NCI-H2227 (cell line): ENCODE results near the gene PARVA.
A peak's percentile ranks its signal among the peaks of the same experiment; 100 is the strongest.

Source experiments
- DNase-seq: peaks from one replicate; lab custom pipeline; 2025; ENCODE audit not compliant: unreplicated experiment; lab: John Stamatoyannopoulos, UW

The PARVA gene

DNA sequence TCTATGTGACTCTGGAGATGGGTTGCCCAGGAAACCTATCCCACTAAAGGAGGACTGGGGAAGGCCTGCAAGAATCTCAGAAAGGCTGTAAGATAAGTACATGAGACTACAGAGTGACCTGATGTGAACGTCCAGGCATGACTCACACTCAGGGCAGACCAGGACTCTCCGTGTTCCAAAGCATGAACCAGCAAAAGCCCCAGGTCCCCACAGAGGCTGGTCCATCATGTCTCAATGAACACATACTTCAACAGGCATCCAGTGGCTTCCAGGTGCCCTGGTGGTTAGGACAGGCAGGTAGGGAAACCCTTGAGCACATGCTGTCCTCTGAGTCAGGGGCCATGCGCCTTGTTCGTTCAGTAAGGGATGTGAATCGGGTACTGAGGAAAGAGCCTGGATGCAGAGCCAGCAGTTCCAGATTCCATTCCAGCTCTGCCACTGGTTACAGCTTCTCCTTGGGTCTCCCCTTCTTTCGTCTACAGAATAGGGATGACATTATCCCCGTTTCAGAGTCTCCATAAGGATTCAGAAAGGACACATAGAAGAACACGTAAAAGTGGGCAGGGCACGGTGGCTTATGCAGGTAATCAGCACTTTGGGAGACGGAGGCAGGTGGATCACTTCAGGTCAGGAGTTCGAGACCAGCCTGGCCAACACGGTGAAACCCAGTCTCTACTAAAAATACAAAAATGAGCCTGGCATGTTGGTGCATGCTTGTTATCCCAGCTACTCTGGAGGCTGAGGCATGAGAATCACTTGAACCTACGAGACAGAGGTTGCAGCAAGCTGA is 167.8 kb downstream of the PARVA start:
- DNase-seq, result no peak

GRCh38 chr11:12546122-12546521 is 168.8 kb downstream of the PARVA start:
- DNase-seq, result no peak

DNA sequence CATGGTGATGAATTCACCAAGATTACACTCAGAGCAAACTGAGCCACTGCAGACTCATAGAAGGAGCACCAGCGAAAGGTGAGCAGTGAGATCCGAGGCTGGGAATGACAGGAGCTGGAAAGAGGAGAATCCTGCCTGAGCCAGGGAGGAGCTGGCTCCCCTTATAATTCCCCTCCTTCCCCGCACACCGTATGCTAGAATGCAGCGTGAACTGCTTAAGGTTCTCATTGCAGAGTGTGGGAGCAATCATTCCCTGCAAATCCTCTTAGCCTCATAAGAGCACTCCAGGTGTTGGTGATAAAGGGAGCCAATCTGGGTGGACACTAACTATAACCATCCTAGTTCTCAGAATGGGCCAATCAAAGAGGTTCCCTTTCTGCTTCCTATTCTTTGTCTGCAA is 169.3 kb downstream of the PARVA start:
- no peak for DNase-seq

DNA sequence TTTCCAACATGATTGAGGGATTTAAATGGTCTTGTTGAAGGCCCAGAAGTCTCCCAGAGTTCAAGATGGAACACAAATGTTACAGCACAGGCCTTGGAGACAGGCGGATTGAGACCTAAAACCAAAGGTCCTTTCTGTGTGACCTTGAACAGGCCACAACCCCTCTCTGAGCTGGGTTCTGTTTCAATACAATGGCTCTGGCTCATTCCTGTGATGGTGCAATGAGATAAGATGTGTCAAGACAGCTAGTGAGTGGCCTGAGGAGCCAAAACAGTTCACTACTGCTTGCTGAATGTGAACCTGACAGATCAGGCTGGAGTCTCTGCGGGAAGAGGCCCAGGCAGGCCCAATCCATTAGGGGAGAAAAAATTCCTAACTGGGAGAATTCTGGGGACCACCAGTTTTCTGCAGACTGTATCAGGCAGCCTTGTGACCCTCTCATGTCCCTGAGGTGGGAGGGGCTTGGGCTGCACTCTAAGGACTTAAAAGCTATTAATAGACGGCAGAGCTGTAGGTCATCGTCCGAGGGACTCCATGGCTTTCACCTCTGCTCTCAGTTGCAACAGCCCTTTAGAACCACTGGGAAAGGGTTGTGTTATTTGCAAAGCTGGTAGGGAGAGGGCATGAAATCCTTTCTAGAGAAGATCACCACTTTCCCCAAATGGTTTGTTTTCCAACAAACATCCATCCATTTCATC is 170.7 kb downstream of the PARVA start:
- no peak for DNase-seq

DNA sequence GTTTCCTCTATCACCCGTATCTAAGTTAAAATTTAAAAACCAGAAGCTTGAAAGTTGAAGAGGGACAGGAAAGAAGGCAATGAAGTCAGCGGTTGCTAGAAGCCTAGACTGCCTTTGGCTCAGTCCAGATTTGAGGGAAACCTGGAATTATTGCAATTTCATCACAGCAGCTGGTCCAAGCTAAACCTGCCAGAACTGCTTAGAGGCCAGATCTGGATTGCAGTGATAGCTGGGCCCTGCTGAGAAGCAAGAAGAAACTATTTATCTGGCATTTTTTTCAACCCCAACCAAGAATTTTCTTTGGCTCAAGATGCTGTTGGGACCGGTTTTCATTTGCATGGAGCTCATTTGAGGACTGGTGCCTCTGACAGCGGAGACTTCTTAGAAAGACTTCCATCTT is 175.3 kb downstream of the PARVA start:
- DNase-seq, result peak; percentile 47

DNA sequence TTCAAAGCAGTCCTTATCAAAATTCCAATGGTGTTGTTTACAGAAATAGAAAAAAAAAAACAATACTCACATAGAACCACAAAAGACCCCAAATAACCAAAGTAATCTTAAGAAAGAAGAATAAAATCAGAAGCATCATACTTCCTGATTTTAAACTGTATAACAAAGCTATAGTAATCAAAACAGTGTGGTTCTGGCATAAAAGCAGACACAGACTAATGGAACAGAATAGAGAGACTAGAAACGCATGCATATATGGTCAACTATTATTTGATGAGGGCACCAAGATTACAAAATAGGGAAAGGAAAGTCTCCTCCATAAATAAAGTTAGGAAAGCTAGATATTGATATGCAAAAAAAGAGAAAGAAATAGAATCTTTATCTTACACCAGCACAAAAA is 176.8 kb downstream of the PARVA start:
- DNase-seq, result no peak

DNA sequence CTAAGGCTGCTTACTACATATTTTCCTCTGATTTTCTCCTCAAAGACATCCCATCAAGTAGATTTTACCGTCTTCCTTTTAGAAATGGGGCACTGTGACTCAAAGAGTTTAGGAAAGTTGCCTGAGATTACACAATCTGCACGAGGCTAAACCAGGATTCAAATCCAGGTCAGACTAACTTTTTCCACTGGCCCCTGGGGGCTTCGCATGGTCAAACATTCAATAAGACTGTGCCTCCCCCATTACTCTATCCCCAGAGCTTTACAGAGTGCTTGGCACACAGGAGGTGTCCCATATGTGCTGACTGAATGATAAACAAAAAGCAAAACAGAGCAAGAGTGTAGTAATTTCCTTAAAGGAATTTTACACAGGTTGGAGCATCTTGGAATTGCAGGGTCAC is 178.8 kb downstream of the PARVA start:
- no peak for DNase-seq

DNA sequence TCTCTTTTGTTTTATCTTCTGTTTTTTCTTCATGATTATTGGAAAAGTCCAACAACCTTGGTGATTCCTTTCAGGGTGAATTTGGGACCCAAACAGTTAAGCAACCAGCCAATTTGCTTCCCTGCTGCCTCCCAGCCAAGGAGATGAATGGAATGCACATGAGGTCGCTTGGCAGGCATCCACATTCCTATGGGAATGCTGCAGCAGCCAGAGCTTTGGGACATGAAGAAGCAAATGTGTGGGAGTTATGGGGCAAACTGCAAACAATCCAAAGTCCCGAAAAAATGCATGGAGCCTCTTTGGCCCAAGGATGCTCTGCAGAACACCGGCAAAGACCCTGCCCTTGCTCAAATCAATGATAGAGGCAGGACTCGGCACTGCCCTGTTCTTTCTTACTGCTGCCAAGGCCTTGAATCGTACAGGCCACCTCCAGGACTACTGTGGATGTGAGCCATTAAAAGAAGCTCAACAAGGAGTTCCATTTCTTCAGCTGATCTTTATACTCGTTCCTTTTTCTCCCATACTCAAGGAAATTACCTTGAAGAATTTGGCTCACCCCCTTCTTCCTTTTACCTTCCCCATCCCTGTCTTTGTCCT is 179.5 kb downstream of the PARVA start:
- DNase-seq, result peak; percentile 26

- DNase-seq, result no peak
Measured at GRCh38 chr11:12559011-12559410, 181.6 kb downstream of the PARVA start.

- DNase-seq, result no peak
Measured at GRCh38 chr11:12560362-12560761, 183.0 kb downstream of the PARVA start.

DNA sequence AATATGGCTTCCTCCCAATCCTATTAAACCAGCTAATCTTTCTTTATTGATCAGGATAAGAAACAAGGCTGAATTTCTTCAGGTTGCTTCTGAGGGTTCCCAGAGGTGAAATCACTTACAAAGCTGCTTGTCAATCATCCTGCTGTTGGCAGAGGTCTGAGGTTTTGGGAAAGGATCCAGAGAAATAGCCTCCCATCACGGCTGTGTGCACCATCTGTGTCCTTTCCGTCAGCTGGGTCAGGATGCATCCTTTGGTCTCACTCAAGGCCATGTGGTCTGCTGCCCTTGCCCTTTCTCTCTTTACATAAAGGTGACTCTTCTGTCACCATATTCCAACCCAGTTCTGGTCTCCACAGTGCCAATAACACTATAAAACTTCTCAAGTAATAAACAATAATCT is 183.5 kb downstream of the PARVA start:
- DNase-seq, result no peak

DNA sequence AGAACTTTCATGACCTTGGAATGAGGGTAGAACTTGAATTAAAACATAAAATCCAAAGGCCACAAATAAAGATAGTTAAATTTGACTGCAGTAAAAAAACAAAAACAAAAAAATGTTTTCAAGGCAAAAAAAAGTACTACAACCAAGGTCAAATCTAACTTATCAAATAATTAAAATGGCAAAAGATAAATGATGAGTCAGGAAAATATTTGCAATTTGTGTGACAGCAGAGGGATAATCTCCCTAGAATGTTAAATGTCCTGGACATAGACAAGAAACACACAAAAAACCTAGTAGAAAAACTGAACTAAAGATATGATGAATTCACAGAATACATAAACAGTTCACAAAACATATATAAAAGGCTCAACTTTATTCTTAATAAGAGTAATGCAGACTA is 186.6 kb downstream of the PARVA start:
- DNase-seq, result no peak

GRCh38 chr11:12565406-12565805 is 188.0 kb downstream of the PARVA start:
- DNase-seq, result no peak

DNA sequence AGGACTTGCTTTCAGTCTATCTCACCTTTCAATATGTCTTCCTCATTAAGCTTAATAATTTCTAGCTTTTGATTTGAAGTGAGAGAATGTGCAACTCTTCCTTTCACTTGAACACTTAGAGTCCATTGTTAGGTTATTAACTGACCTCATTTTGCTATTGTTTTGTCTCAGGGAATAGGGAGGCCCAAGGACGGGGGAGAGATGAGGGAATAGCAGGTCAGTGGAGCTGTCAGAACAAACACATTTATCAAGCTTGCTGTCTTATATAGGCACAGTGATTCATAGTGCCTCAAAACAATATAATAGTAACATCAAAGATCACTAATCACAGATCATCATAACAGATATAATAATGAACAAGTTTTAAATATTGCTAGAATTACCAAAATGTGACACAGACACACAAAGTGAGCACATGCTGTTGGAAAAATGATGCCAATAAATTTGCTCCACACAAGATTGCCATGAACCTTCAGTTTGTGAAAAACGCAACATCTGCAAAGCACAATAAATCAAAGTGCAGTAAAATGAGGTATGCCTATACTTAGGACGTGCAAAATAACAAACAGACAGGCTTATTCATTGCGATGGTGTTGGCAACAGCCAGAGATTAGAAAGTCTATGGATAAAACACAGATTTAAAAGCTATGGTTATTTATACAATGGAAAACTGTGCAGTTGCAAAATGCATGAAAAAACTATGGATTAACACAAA is 190.5 kb downstream of the PARVA start:
- no peak for DNase-seq

GRCh38 chr11:12569499-12570425 is 192.4 kb downstream of the PARVA start:
- DNase-seq, result no peak

DNA sequence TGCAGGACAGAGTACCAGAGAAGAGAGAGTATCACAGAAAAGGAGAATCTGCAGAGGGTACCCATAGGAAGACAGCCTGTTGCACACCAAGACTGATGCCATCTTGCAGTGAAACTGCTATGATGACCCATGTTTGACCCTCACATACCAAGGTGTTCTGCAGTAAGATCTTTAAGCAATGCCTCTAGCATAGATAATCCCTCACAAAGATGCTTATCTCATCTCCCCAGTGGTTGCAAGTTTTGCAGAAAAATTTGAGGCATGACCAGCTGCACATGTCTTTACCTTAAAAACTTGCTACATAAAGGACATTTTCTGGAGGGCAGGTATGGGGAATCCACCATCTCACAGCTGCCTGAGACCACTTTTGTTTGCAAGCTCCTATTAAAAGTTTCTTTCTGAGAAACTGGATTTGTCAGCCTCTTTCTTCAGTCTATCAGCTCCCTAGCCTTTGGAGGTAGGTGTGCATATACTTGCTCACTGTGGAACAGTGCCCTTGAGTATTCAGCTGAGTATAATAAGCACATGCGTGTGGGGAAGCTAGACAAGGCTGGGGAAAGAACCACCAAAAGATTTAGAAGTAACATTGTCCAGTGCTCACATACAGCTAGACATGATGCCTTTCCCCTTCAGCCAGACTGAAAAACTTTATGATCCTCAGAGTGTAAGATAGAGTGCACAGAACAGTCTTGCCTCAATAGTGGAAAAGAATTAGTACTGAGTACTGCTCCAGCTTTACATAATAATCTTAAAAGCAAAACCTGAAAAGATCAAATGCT is 196.5 kb downstream of the PARVA start:
- no peak for DNase-seq

- no peak for DNase-seq
Measured at GRCh38 chr11:12577725-12578644, 200.6 kb downstream of the PARVA start.

- DNase-seq, result no peak
Measured at GRCh38 chr11:12581416-12581815, 204.0 kb downstream of the PARVA start.

GRCh38 chr11:12581923-12582322 is 204.6 kb downstream of the PARVA start:
- DNase-seq, result peak; percentile 23
